ENCODE data around the gene TRPM5.

The TRPM5 gene

GRCh38 chr11:2435288-2436012 lies 8.9 kb downstream of the TRPM5 start:
- no peak for DNase-seq

- DNase-seq, result no peak
These were observed 9.6 kb downstream of the TRPM5 start for GRCh38 chr11:2434506-2435255.

GRCh38 chr11:2434008-2434407 lies 10.3 kb downstream of the TRPM5 start:
- no peak for DNase-seq

GRCh38 chr11:2433106-2433925 lies 11.0 kb downstream of the TRPM5 start:
- no peak for DNase-seq

- DNase-seq, result no peak
These were observed 11.7 kb downstream of the TRPM5 start for GRCh38 chr11:2432628-2433071.

GRCh38 chr11:2432171-2432621 lies 12.1 kb downstream of the TRPM5 start:
- no peak for DNase-seq

GRCh38 chr11:2431395-2431794 lies 12.9 kb downstream of the TRPM5 start:
- no peak for DNase-seq

GRCh38 chr11:2428322-2428795 lies 16.0 kb downstream of the TRPM5 start:
- peak; percentile 85 for DNase-seq

GRCh38 chr11:2427721-2428321 lies 16.5 kb downstream of the TRPM5 start:
- DNase-seq, result no peak

- DNase-seq, result no peak
These were observed 17.3 kb downstream of the TRPM5 start for GRCh38 chr11:2426826-2427521.

- DNase-seq, result no peak
These were observed 18.1 kb downstream of the TRPM5 start for GRCh38 chr11:2426221-2426620.

- DNase-seq, result no peak
These were observed 18.8 kb downstream of the TRPM5 start for GRCh38 chr11:2425506-2425905.

GRCh38 chr11:2424811-2425495 lies 19.4 kb downstream of the TRPM5 start:
- no peak for DNase-seq

- no peak for DNase-seq
These were observed 20.9 kb downstream of the TRPM5 start for GRCh38 chr11:2423157-2424025.

GRCh38 chr11:2422461-2423156 lies 21.7 kb downstream of the TRPM5 start:
- no peak for DNase-seq

GRCh38 chr11:2421996-2422395 lies 22.3 kb downstream of the TRPM5 start:
- no peak for DNase-seq

GRCh38 chr11:2421226-2421994 lies 22.9 kb downstream of the TRPM5 start:
- DNase-seq, result no peak

- DNase-seq, result peak; percentile 63
These were observed 23.6 kb downstream of the TRPM5 start for GRCh38 chr11:2420502-2421225.

Data from stimulated activated CD4-positive, alpha-beta T cell treated with anti-CD3 and anti-CD28 coated beads, Interleukin-1b, Interleukin-23, amount 100 ng/mL, for 48 hours (primary cell).